ENCODE results near the gene RALA. TPM values are rescaled to one million over a fixed set of nuclear protein-coding genes. Genes with fewer than 3 reads are reported as not detected.
A peak's percentile ranks its signal among the peaks of the same experiment; 100 is the strongest.

Gene RALA
- total RNA-seq, 1 donor from 2014 or later = 59.5 TPM

- Histone ChIP-seq H3K79me2 (ENCODE audit: low read depth) (no peaks in the 10 kb centered on the region), H4K20me1 (ENCODE audit: low read depth) (no peaks in the 10 kb centered on the region), H3K4me2 (no peak overlapping the region), H3K4me3 (no peak overlapping the region), H3K9me3 (ENCODE audit: low read depth) (no peaks in the 10 kb centered on the region), H2AFZ (replicated peaks) (no peak overlapping the region), H3F3A (ENCODE audit: low read depth) (no peaks in the 10 kb centered on the region), H3K9ac (no peak overlapping the region), H3K36me3 (no peaks in the 10 kb centered on the region), H3K4me1 (no peaks in the 10 kb centered on the region), H3K27me3 (no peaks in the 10 kb centered on the region), H3K27ac (no peak overlapping the region)
- Mint-ChIP-seq H3K4me1 (peaks cover 6% of the 10 kb centered on the region), H3K27ac (no peak overlapping the region), H3K36me3 (peaks cover 11% of the 10 kb centered on the region), H3K4me3 (no peak overlapping the region), H3K27me3 (ENCODE audit: insufficient read depth, low read depth) (peaks cover 6% of the 10 kb centered on the region), H3K9me3 (no peaks in the 10 kb centered on the region)
- DNase-seq (ENCODE audit: low spot score) = peak; percentile 78
- no peak for TF ChIP-seq EZH2phosphoT487 (IDR thresholded peaks at IDR 0.05)
- TF ChIP-seq CTCF (IDR thresholded peaks at IDR 0.05) = peak; percentile 71
Observed at GRCh38 chr7:39741942-39742623, 118.7 kb downstream of the RALA start.

- H3F3A ChIP-seq (ENCODE audit: low read depth) = no peaks in the 10 kb centered on the region
- peaks cover 6% of the 10 kb centered on the region for H3K4me1 Mint-ChIP-seq
- peaks cover 6% of the 10 kb centered on the region for H3K27me3 Mint-ChIP-seq (ENCODE audit: insufficient read depth, low read depth)
- H3K4me3 Mint-ChIP-seq = no peak overlapping the region
- peaks cover 3% of the 10 kb centered on the region for H3K4me1 ChIP-seq
- H3K4me2 ChIP-seq = no peak overlapping the region
- no peaks in the 10 kb centered on the region for H3K27me3 ChIP-seq
- no peaks in the 10 kb centered on the region for H3K9me3 ChIP-seq (ENCODE audit: low read depth)
- H4K20me1 ChIP-seq (ENCODE audit: low read depth) = no peaks in the 10 kb centered on the region
- H3K79me2 ChIP-seq (ENCODE audit: low read depth) = no peaks in the 10 kb centered on the region
- DNase-seq (ENCODE audit: low spot score) = no peak
- H3K36me3 Mint-ChIP-seq = peaks cover 6% of the 10 kb centered on the region
- H3K4me3 ChIP-seq = no peak overlapping the region
- H3K9me3 Mint-ChIP-seq = no peaks in the 10 kb centered on the region
- TF ChIP-seq EZH2phosphoT487 (IDR thresholded peaks at IDR 0.05) (no peak), CTCF (IDR thresholded peaks at IDR 0.05) (no peak), EZH2 (IDR thresholded peaks at IDR 0.05) (no peak)
- H3K9ac ChIP-seq = no peak overlapping the region
- H3K36me3 ChIP-seq = no peaks in the 10 kb centered on the region
- H3K27ac Mint-ChIP-seq = no peak overlapping the region
- H2AFZ ChIP-seq (replicated peaks) = no peak overlapping the region
- no peak overlapping the region for H3K27ac ChIP-seq
Observed at GRCh38 chr7:39744620-39745019, 121.2 kb downstream of the RALA start.

- no peaks in the 10 kb centered on the region for H3K27me3 ChIP-seq
- no peaks in the 10 kb centered on the region for H3F3A ChIP-seq (ENCODE audit: low read depth)
- H4K20me1 ChIP-seq (ENCODE audit: low read depth) = no peaks in the 10 kb centered on the region
- TF ChIP-seq EZH2 (IDR thresholded peaks at IDR 0.05) = no peak
- no peak for TF ChIP-seq CTCF (IDR thresholded peaks at IDR 0.05)
- no peak for TF ChIP-seq EZH2phosphoT487 (IDR thresholded peaks at IDR 0.05)
- no peak overlapping the region for H3K27ac Mint-ChIP-seq
- H3K9ac ChIP-seq = no peak overlapping the region
- no peak overlapping the region for H3K27ac ChIP-seq
- peaks cover 6% of the 10 kb centered on the region for H3K27me3 Mint-ChIP-seq (ENCODE audit: insufficient read depth, low read depth)
- H3K36me3 Mint-ChIP-seq = peaks cover 6% of the 10 kb centered on the region
- H3K4me3 Mint-ChIP-seq = no peak overlapping the region
- no peak for DNase-seq (ENCODE audit: low spot score)
- no peak overlapping the region for H2AFZ ChIP-seq (replicated peaks)
- no peaks in the 10 kb centered on the region for H3K9me3 ChIP-seq (ENCODE audit: low read depth)
- no peaks in the 10 kb centered on the region for H3K79me2 ChIP-seq (ENCODE audit: low read depth)
- H3K4me3 ChIP-seq = no peak overlapping the region
- H3K36me3 ChIP-seq = no peaks in the 10 kb centered on the region
- no peaks in the 10 kb centered on the region for H3K9me3 Mint-ChIP-seq
- no peak overlapping the region for H3K4me2 ChIP-seq
- H3K4me1 ChIP-seq = peaks cover 5% of the 10 kb centered on the region
- peaks cover 6% of the 10 kb centered on the region for H3K4me1 Mint-ChIP-seq
Observed at GRCh38 chr7:39745320-39745719, 121.9 kb downstream of the RALA start.
